ENCODE results near the gene CISTR.

DNA sequence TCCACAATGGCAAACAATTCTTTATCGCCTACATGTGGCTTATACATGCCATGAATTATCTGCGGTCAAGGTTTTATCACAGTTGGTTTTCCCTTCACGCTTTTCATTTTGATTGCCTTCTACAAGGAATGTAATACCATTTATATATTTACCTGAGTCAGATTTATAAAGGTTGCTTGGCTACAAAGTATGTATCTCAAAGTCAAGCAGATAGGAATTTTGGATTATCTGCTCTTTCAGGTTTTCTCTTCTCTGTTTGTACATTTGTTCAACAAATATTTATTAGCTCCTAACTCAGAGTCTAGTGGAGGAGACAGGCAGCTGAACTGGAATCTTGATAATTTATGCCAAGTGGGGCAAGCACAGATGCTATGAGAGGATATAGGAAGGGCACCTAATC lies 28.5 kb upstream of the CISTR start:
- TF ChIP-seq EZH2 (IDR thresholded peaks at IDR 0.05; ENCODE audit: insufficient read depth, low read length) (no peak), CTCF (IDR thresholded peaks at IDR 0.05; ENCODE audit: insufficient read depth, low read depth, low read length) (no peak)

Measured in astrocyte (in vitro differentiated cells and primary cell).